Glutamatergic neuron (in vitro differentiated cells): ENCODE results near the gene GIGYF2. TPM values are rescaled to one million over a fixed set of nuclear protein-coding genes. Genes with fewer than 3 reads are reported as not detected.

ENCODE experiments used
- DNase-seq: peaks from one replicate; pipeline ENCODE4 v3.0.0; 2022
- H3K27ac Mint-ChIP-seq: one replicate; pipeline ENCODE4 v1.8.0; 2020; ENCODE audit warnings: mild to moderate bottlenecking, mixed read lengths, inconsistent platforms; ENCODE audit not compliant: unreplicated experiment
- H3K27me3 Mint-ChIP-seq: one replicate; pipeline ENCODE4 v1.8.0; 2020; ENCODE audit warnings: mild to moderate bottlenecking, moderate library complexity, mixed read lengths, inconsistent platforms; ENCODE audit not compliant: unreplicated experiment
- H3K36me3 Mint-ChIP-seq: one replicate; pipeline ENCODE4 v1.8.0; 2020; ENCODE audit warnings: mild to moderate bottlenecking, mixed read lengths, inconsistent platforms; ENCODE audit not compliant: unreplicated experiment
- H3K4me1 Mint-ChIP-seq: one replicate; pipeline ENCODE4 v1.8.0; 2020; ENCODE audit warnings: mild to moderate bottlenecking, low read depth, mixed read lengths, inconsistent platforms; ENCODE audit not compliant: unreplicated experiment
- H3K4me3 Mint-ChIP-seq: one replicate; pipeline ENCODE4 v1.8.0; 2020; ENCODE audit warnings: mild to moderate bottlenecking, mixed read lengths, inconsistent platforms; ENCODE audit not compliant: unreplicated experiment
- H3K9me3 Mint-ChIP-seq: one replicate; pipeline ENCODE4 v1.8.0; 2020; ENCODE audit warnings: mild to moderate bottlenecking, moderate library complexity, mixed read lengths, inconsistent platforms; ENCODE audit not compliant: unreplicated experiment
- CTCF ChIP-seq: fragments of 200-600 bp; sonication (generic); IDR thresholded peaks from one replicate; pipeline ENCODE4 v1.5.0; 2021; ENCODE audit not compliant: partially characterized antibody, unreplicated experiment
- total RNA-seq: library from RNA; stranded (reverse); fragmentation: NEBNext Ultra II Directional; extraction: Animal tissue kit (Norgen Biotek cat#: 25700); gene quantifications from one replicate; pipeline ENCODE4 v1.2.1, GENCODE V29; 2021; ENCODE audit not compliant: unreplicated experiment

The GIGYF2 gene
- total RNA-seq, 1 donor from 2014 or later = 91.7 TPM

- Mint-ChIP-seq H3K27me3 (peaks cover 2% of the 10 kb centered on the region), H3K36me3 (no peaks in the 10 kb centered on the region), H3K4me1 (peaks cover 3% of the 10 kb centered on the region), H3K27ac (peak overlapping the region; percentile 22), H3K9me3 (peaks cover 2% of the 10 kb centered on the region), H3K4me3 (no peak overlapping the region)
- no peak for DNase-seq
- TF ChIP-seq CTCF = no peak
These were observed 197.1 kb downstream of the GIGYF2 start for GRCh38 chr2:232894251-232894650.

- peaks cover 3% of the 10 kb centered on the region for H3K4me1 Mint-ChIP-seq
- no peaks in the 10 kb centered on the region for H3K36me3 Mint-ChIP-seq
- no peak overlapping the region for H3K27ac Mint-ChIP-seq
- no peak for TF ChIP-seq CTCF
- peaks cover 1% of the 10 kb centered on the region for H3K27me3 Mint-ChIP-seq
- H3K4me3 Mint-ChIP-seq = no peak overlapping the region
- H3K9me3 Mint-ChIP-seq = peaks cover 2% of the 10 kb centered on the region
- DNase-seq = no peak
These were observed 197.6 kb downstream of the GIGYF2 start for GRCh38 chr2:232894746-232895145.

- no peak for TF ChIP-seq CTCF
- H3K9me3 Mint-ChIP-seq = peaks cover 2% of the 10 kb centered on the region
- H3K4me1 Mint-ChIP-seq = peaks cover 3% of the 10 kb centered on the region
- no peaks in the 10 kb centered on the region for H3K36me3 Mint-ChIP-seq
- H3K27me3 Mint-ChIP-seq = peaks cover 1% of the 10 kb centered on the region
- DNase-seq = no peak
- no peak overlapping the region for H3K4me3 Mint-ChIP-seq
- H3K27ac Mint-ChIP-seq = no peak overlapping the region
These were observed 199.0 kb downstream of the GIGYF2 start for GRCh38 chr2:232896111-232896510.

GRCh38 chr2:232896720-232897597 is 199.8 kb downstream of the GIGYF2 start:
- H3K27ac Mint-ChIP-seq = no peak overlapping the region
- peaks cover 1% of the 10 kb centered on the region for H3K4me1 Mint-ChIP-seq

More at GRCh38 chr2:232896720-232897597, 199.8 kb downstream of the GIGYF2 start:
- no peak overlapping the region for H3K4me3 Mint-ChIP-seq
- H3K9me3 Mint-ChIP-seq = no peaks in the 10 kb centered on the region
- H3K27me3 Mint-ChIP-seq = peaks cover 1% of the 10 kb centered on the region
- DNase-seq = no peak
- H3K36me3 Mint-ChIP-seq = no peaks in the 10 kb centered on the region
- no peak for TF ChIP-seq CTCF
